ENCODE results near the gene CXorf49. TPM values are rescaled to one million over a fixed set of nuclear protein-coding genes. Genes with fewer than 3 reads are reported as not detected.
A peak's percentile ranks its signal among the peaks of the same experiment; 100 is the strongest.
"Not testable (repeated sequence)": the region's sequence is repeated elsewhere in the genome, so short reads cannot be mapped to it uniquely, and the experiment has no call there.

Gene CXorf49
- total RNA-seq, 1 experiment from 2014 or later: not detected

GRCh38 chrX:71676068-71676795 is 41.9 kb downstream of the CXorf49 start:
- in situ Hi-C loops (cut with HindIII; ENCODE audit: low sequenced_read_pairs); DNase-seq (ENCODE audit: low spot score): not testable (repeated sequence)

- in situ Hi-C loops (cut with HindIII; ENCODE audit: low sequenced_read_pairs); DNase-seq (ENCODE audit: low spot score): not testable (repeated sequence)
These were observed 42.4 kb downstream of the CXorf49 start for GRCh38 chrX:71675636-71676035.

GRCh38 chrX:71671938-71672337 is 46.1 kb downstream of the CXorf49 start:
- DNase-seq (ENCODE audit: low spot score): no peak
- in situ Hi-C loops (cut with HindIII; ENCODE audit: low sequenced_read_pairs): no loop called here

DNA sequence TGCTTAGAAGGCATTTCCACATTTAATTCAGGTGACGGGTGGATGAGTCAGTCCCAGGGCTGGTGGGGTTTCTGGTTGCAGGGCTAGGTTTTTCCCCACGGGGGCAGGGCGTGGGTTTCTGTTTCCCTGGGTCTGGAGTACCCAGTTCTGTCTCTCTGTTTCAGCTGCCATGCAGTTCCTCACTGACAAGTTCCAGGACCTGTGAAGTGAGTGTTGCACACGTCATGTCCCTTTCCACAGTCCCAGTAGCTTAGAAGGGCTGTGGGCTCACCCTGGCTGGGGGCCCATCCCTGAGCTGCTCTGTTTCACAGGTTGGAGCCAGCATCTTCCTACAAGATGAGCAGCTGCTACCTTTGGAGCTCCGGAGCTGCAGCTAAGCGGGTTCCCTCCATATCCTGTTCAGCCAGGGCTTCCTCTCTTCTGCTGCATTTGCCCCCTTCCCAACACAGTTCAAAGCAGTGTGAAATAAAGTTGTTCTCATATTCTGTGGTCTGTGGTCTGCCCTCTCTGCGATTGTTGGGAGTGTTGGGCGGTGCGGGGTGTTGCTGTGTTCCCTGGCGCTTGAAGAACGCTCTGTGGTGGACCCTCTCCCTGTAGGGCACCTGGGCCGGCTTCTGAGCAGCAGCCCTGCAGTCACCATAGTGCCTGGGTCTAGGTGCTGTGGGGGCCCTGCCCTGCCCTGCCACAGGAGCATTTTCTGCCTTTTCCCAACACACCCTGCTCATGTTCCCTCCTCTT is 46.9 kb downstream of the CXorf49 start:
- no peak for DNase-seq (ENCODE audit: low spot score)
- in situ Hi-C loops (cut with HindIII; ENCODE audit: low sequenced_read_pairs): no loop called here

DNA sequence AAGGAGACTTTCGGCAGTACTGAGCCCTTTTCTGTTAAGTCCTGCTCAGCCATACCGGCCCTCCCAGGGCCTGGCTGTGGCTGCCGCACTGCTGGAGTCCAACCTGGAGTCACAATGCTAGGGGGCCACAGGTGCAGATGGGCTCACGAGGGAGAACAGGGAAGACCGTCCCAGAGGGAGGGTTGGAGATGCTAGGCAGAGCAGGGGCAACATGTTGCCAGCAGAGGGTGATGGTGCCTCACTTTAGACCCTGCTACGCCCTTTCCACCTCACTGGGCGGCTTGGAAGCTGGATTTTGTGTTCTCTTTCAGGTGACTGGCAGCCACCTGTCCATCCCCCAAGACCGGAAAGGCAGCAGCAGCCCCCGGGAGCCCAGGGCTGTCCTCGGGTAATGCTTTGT is 48.1 kb downstream of the CXorf49 start:
- in situ Hi-C loops (cut with HindIII; ENCODE audit: low sequenced_read_pairs): not testable (repeated sequence)

GRCh38 chrX:71669492-71669891 is 48.6 kb downstream of the CXorf49 start:
- no peak for DNase-seq (ENCODE audit: low spot score)
- in situ Hi-C loops (cut with HindIII; ENCODE audit: low sequenced_read_pairs): no loop called here

More for the DNA sequence above, 48.1 kb downstream of the CXorf49 start:
- peak; percentile 67 for DNase-seq (ENCODE audit: low spot score)

DNA sequence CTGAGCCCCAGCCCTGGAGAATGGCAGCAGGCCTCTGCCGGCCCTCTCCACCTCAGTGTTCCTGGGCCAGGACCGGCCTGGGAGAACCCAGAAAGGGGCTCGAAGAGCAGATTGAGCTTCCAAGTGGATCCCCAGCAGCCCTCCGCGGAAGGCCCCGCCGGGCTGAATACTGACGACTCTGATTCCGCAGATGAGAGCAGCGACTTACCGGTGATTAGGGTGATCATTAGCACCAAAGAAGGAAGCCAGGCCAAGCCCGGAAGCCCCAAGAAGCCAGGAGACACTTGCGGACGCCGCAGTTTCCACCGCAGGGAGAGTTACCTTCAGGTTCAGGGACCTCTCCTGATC is 49.9 kb downstream of the CXorf49 start:
- DNase-seq (ENCODE audit: low spot score): no peak
- in situ Hi-C loops (cut with HindIII; ENCODE audit: low sequenced_read_pairs): no loop called here

- in situ Hi-C loops (cut with HindIII; ENCODE audit: low sequenced_read_pairs): no loop called here
- no peak for DNase-seq (ENCODE audit: low spot score)
These were observed 50.5 kb downstream of the CXorf49 start, which contains the start of gene LOC101059915 for GRCh38 chrX:71667328-71668247. LOC101059915 (plus strand) TSS chrX:71667546.

GRCh38 chrX:71666240-71667223 is 51.6 kb downstream of the CXorf49 start:
- DNase-seq (ENCODE audit: low spot score): no peak
- in situ Hi-C loops (cut with HindIII; ENCODE audit: low sequenced_read_pairs): no loop called here

- in situ Hi-C loops (cut with HindIII; ENCODE audit: low sequenced_read_pairs): no loop called here
- DNase-seq (ENCODE audit: low spot score): no peak
These were observed 52.3 kb downstream of the CXorf49 start for GRCh38 chrX:71665747-71666146.

DNA sequence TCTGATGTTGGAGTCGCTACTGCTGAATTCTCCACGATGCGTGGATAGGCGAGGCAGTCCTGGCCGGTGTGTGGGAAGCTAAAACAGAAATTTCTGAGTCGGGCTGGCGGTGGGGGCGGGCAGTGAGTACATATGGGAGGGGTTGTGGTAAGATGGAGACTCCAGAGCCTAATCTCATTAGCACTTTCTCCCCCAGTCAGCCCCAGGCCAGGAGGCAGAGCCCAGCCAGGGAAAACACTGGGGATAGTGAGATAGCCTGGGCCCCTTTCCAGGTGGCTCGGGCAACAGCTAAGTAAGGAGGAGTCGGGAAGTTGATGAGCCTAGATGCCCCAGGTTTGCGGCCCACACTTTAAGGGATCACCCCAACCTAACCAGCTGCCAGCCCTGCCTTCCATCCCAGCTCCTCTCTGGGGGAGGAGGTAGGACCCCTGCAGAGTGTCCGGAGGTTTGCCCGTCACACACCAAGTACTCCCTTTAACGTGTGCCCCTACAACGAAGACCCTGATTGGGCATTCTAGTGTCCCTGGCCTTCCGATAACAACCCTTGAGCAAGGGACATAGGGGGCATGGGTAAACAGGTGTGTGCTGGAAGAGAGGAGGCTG is 53.1 kb downstream of the CXorf49 start:
- in situ Hi-C loops (cut with HindIII; ENCODE audit: low sequenced_read_pairs): no loop called here

More for the DNA sequence above, 53.1 kb downstream of the CXorf49 start:
- DNase-seq (ENCODE audit: low spot score): no peak

Other genes starting within 250 kb of the CXorf49 start
- 38.2 and 52.8 TPM in 2 replicates for gene OGT, start 185.2 kb downstream of the CXorf49 start, total RNA-seq (2014; rRNA removed; shearing (Covaris generic))
- 1.0 and 3.2 TPM in 2 replicates for gene GCNA, start 139.8 kb downstream of the CXorf49 start, total RNA-seq (2014; rRNA removed; shearing (Covaris generic))
- not detected in 2 replicates for gene CXCR3, start 99.8 kb downstream of the CXorf49 start, total RNA-seq (2014; rRNA removed; shearing (Covaris generic))
- gene CXorf49B, start 45.1 kb upstream of the CXorf49 start, total RNA-seq (2014; rRNA removed; shearing (Covaris generic)): not detected in 2 replicates
- 0.31 and 0.61 TPM in 2 replicates for gene NHSL2, start 192.6 kb upstream of the CXorf49 start, total RNA-seq (2014; rRNA removed; shearing (Covaris generic))

All from G401 (cell line).